Esophagus (tissue), 2 donors: Measurements from ENCODE around the gene S100A11. TPM values are rescaled to one million over a fixed set of nuclear protein-coding genes. Genes with fewer than 3 reads are reported as not detected.

Source experiments
- polyA plus RNA-seq, 2 donors: library from polyadenylated mRNA; stranded (reverse); fragments of 200-250 nt; gene quantifications; one replicate each; pipeline ENCODE4 v1.2.3, GENCODE V29; 2013
- donor health status: healthy with polysubstance abuse.
- donor health status: Bipolar disorder and iron deficiency.

S100A11 gene
- polyA plus RNA-seq, 2 donors: 5,583 to 11,944 TPM

Other genes starting within 250 kb of the S100A11 start
- gene TDRKH, start 246.5 kb downstream of the S100A11 start, polyA plus RNA-seq: 1 to 10 TPM; 1.1 to 1.5 TPM
- under 1 TPM in 1 of 2 donors, not detected in 1; 0.08 TPM for gene LINGO4, start 231.6 kb downstream of the S100A11 start, polyA plus RNA-seq
- gene RORC, start 205.2 kb downstream of the S100A11 start, polyA plus RNA-seq: 1 to 10 TPM; 1.5 to 3.4 TPM
- under 1 TPM; 0.12 to 0.19 TPM for gene C2CD4D, start 197.2 kb downstream of the S100A11 start, polyA plus RNA-seq
- 1 to 10 TPM; 1.5 to 1.7 TPM for gene THEM5, start 183.3 kb downstream of the S100A11 start, polyA plus RNA-seq
- 1 to 10 TPM; 5.5 to 7.2 TPM for gene THEM4, start 127.5 kb downstream of the S100A11 start, polyA plus RNA-seq
- gene S100A10, start 43.1 kb downstream of the S100A11 start, polyA plus RNA-seq: 1,000 to 10,000 TPM; 1,247 to 2,455 TPM
- gene TCHHL1, start 52.1 kb upstream of the S100A11 start, polyA plus RNA-seq: not detected
- gene TCHH, start 78.4 kb upstream of the S100A11 start, polyA plus RNA-seq: under 1 TPM; 0.13 to 0.33 TPM
- gene RPTN, start 122.2 kb upstream of the S100A11 start, polyA plus RNA-seq: 1 to 10 TPM in 1 of 2 donors, under 1 TPM in 1; 0.20 to 1.3 TPM
- gene HRNR, start 187.2 kb upstream of the S100A11 start, polyA plus RNA-seq: under 1 TPM; 0.01 to 0.08 TPM